GM10248 (cell line): ENCODE measurements around the gene CMKLR1.

Experiments
- CTCF ChIA-PET: fragments of 300-600 bp; sonication (Branson Sonifier 250); formaldehyde crosslinking; extraction: SDS; loops from one replicate; lab custom pipeline; 2021; ENCODE audit warnings: antibody characterized with exemption; lab: Yijun Ruan, JAX
- POLR2A ChIA-PET: fragments of 350-650 bp; sonication (Branson Sonifier 250); formaldehyde crosslinking; extraction: SDS; loops from one replicate; lab custom pipeline; 2020; ENCODE audit warnings: antibody characterized with exemption; lab: Yijun Ruan, JAX
- DNase-seq: peaks from one replicate; pipeline ENCODE4 v3.0.0; 2012; ENCODE audit errors: extremely low spot score
- TF ChIP-seq, protein P1 (sequence below): IDR thresholded peaks from 2 replicates; pipeline ENCODE4 v1.5.1; 2012; ENCODE audit warnings: mild to moderate bottlenecking, low read depth; ENCODE audit errors: extremely low read depth, missing control alignments, control extremely low read depth

The CMKLR1 gene

DNA sequence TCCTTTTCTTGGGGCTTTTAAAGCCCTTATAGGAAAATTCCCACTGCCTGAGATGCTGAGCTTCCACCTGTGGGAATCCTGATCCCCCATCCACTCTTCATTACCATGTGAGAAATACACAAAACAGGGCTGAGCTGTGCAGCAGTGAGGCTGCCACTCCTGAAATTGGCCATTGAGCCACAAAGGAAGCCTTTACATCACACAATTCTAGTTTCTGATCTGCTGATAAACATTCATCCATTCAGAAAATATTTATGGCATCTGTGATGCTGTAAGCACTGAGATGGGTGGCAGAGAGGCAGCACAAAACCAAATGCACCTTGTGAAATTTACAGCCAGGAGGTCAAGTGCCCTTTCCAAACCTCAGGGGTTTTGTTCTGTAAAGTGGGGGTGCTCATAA, 26.2 kb upstream of the CMKLR1 start:
- DNase-seq = no peak
- POLR2A ChIA-PET = no interaction called here
- CTCF ChIA-PET = interaction anchor here (1.7 kb wide), 1 partner anchor 50 kb away, joined by 3 read pairs; no protein-coding TSS in a partner anchor
- TF ChIP-seq, protein P1, sequence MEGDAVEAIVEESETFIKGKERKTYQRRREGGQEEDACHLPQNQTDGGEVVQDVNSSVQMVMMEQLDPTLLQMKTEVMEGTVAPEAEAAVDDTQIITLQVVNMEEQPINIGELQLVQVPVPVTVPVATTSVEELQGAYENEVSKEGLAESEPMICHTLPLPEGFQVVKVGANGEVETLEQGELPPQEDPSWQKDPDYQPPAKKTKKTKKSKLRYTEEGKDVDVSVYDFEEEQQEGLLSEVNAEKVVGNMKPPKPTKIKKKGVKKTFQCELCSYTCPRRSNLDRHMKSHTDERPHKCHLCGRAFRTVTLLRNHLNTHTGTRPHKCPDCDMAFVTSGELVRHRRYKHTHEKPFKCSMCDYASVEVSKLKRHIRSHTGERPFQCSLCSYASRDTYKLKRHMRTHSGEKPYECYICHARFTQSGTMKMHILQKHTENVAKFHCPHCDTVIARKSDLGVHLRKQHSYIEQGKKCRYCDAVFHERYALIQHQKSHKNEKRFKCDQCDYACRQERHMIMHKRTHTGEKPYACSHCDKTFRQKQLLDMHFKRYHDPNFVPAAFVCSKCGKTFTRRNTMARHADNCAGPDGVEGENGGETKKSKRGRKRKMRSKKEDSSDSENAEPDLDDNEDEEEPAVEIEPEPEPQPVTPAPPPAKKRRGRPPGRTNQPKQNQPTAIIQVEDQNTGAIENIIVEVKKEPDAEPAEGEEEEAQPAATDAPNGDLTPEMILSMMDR = no peak

DNA sequence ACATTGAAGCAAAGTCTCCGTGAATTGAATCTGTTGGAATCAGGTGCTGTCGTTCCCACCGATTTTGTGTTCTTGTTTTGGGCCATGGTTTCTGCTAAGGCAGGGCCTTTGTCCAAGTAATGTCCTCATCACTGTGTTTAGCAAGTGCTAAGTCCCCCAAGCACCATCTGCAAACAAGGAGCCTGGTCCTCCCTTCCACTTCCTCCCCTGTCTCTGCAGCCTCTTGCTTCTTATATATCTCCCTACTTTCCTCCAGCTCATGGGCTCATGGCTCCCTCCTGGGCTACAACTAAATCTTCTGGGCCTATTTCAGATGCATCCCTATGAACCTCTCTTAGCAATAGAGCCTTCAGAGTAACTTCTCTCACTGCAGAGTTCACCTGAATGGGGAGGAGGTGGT, 25.8 kb upstream of the CMKLR1 start:
- POLR2A ChIA-PET = no interaction called here
- TF ChIP-seq, protein P1 = no peak
- CTCF ChIA-PET = interaction anchor here (1.7 kb wide), 1 partner anchor 51 kb away, joined by 3 read pairs; no protein-coding TSS in a partner anchor
- DNase-seq = no peak

DNA sequence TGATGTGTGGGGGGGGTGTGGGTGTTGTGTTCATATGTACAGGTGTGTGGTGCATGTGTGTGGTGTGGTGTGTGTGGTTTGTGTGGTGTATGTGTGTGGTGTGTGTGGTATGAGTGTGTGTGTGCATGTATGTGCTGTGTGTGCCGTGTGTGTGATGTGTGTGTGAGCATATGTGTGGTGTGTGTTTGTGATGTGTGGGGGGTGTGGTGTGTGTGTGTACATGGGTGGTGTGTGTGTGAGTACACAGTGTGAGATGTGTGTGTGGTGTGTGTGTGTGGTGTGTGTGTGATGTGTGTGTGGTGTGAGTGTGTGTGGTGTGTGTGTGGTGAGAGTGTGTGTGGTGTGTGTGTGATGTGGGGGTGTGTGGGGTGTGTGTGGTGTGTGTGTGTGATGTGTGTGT, 24.5 kb upstream of the CMKLR1 start:
- TF ChIP-seq, protein P1 = no peak
- POLR2A ChIA-PET = no interaction called here
- DNase-seq = no peak
- CTCF ChIA-PET = interaction anchor here (1.2 kb wide), 1 partner anchor 14 kb away, joined by 3 read pairs; no protein-coding TSS in a partner anchor

DNA sequence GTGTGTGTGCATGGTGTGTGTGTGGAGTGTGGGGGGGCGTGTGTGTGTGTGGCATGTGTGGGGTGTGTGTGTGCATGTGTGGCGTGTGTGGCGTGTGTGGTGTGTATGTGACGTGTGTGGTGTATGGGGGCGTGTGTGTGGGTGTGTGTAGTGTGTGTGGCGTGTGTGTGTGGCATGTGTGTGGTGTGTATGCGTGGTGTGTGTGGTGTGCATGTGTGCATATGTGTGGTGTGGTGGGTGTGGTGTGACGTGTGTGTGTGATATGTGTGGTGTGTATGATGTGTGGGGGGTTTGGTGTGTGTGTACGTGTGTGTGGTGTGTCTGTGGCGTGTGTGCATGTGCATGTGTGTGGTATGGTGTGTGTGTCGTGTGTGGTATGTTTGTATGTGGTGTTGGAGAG, 24.1 kb upstream of the CMKLR1 start:
- ChIA-PET CTCF (no interaction called here), POLR2A (no interaction called here)
- TF ChIP-seq, protein P1 = no peak
- no peak for DNase-seq

DNA sequence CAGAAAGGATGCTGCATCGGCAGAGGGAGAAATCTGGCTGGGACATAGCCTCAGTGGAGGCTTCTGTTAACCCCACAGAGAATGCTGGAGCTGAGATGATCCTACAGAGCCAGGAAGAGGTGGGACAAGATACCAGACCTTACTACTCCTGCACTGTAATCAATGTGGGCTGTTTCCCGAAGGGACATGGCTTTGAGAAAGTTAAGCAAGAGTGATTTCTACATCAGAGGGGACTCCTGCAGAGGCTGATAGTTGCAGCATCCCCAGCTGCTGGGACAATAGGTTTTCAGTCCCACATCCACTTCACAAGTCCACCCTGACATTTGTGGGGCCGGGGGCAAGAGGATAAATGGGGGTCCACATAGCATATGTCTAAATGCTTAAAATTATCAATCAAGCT, 22.5 kb upstream of the CMKLR1 start:
- TF ChIP-seq, protein P1 = no peak
- ChIA-PET CTCF (interaction anchor here (0.9 to 1.3 kb wide), 3 partner anchors 22 to 55 kb away, joined by 3 to 4 read pairs (median 4); partner anchors contain the start of gene CMKLR1), POLR2A (no interaction called here)
- DNase-seq = no peak

DNA sequence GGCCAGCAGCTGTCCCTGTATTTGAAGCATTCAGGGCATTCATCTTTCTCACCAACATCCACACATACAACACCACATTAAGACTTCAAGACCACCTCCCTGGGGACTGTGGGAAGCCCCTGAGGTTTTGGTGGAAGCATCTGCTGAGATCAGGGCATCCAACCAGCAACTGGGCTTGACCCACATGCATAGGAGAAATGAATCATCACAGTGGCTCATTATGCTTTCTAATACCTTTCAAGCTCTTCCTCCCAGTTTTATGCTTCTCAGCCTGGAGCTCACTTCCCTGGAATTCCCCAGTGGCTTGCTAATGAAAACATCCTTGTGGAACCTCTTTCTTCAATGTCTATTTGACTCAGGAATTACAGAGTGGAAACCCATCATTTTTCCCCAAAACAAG, 21.4 kb upstream of the CMKLR1 start:
- DNase-seq = peak; percentile 40
- POLR2A ChIA-PET = no interaction called here
- TF ChIP-seq, protein P1 = no peak
- CTCF ChIA-PET = interaction anchor here (0.6 to 1.3 kb wide), 7 partner anchors 18 to 351 kb away, joined by 3 to 5 read pairs (median 4); partner anchors contain the start of gene CMKLR1
